D721Med (cell line): Measurements from ENCODE around the gene LRTM2.
"Not testable (repeated sequence)": the region's sequence is repeated elsewhere in the genome, so short reads cannot be mapped to it uniquely, and the experiment has no call there.

Experiments used
- DNase-seq: peaks from one replicate; pipeline ENCODE4 v3.0.0; 2011; ENCODE audit warnings: low spot score; ENCODE audit not compliant: insufficient read length
- FAIRE-seq: peaks from 2 replicates; lab custom pipeline; 2011; peaks lifted over from hg19 to GRCh38; lab: Jason Lieb, UNC
- CTCF ChIP-seq: IDR thresholded peaks from 2 replicates; pipeline ENCODE4 v1.5.1; 2012; ENCODE audit warnings: mild to moderate bottlenecking, control low read depth; ENCODE audit not compliant: insufficient read depth; ENCODE audit errors: missing control alignments

Gene LRTM2

GRCh38 chr12:1814266-1814665 is 6.1 kb upstream of the LRTM2 start:
- DNase-seq: no peak
- FAIRE-seq: no peak
- no peak for TF ChIP-seq CTCF

GRCh38 chr12:1815108-1815507 is 5.3 kb upstream of the LRTM2 start:
- no peak for FAIRE-seq
- no peak for TF ChIP-seq CTCF
- no peak for DNase-seq

GRCh38 chr12:1815814-1816729 is 4.3 kb upstream of the LRTM2 start:
- no peak for TF ChIP-seq CTCF
- FAIRE-seq: no peak

GRCh38 chr12:1816730-1817348 is 3.5 kb upstream of the LRTM2 start:
- no peak for FAIRE-seq
- no peak for TF ChIP-seq CTCF
- DNase-seq: no peak

More at GRCh38 chr12:1815814-1816729, 4.3 kb upstream of the LRTM2 start:
- DNase-seq: no peak

- not testable (repeated sequence) for DNase-seq, FAIRE-seq
These were observed 2.4 kb upstream of the LRTM2 start for GRCh38 chr12:1817928-1818327.

GRCh38 chr12:1819050-1819449 is 1.3 kb upstream of the LRTM2 start:
- TF ChIP-seq CTCF: no peak
- FAIRE-seq (no peak), DNase-seq (no peak)

GRCh38 chr12:1819571-1819970 is 794 bp upstream of the LRTM2 start:
- no peak for TF ChIP-seq CTCF
- FAIRE-seq (no peak), DNase-seq (no peak)
